Effector memory CD8-positive, alpha-beta T cell (primary cell): ENCODE results near the gene PAPPA.

ENCODE experiments used
- ATAC-seq: fragments of 150-1000 bp; cut with Tn5 transposase; replicated peaks from 2 replicates; pipeline ENCODE4 v1.10.0; 2021; ENCODE audit warnings: mild to moderate bottlenecking, moderate library complexity
- DNase-seq, 3 experiments: peaks; one replicate each; pipeline ENCODE4 v3.0.0; 2021
- H3K27ac Mint-ChIP-seq, 2 donors: one replicate each; pipeline ENCODE4 v1.8.0; 2022; ENCODE audit warnings: mild to moderate bottlenecking in 2 of 2, mixed read lengths in 2 of 2, moderate library complexity in 2 of 2
- H3K27me3 Mint-ChIP-seq, 2 donors: one replicate each; pipeline ENCODE4 v1.8.0; 2022; ENCODE audit warnings: mixed read lengths in 2 of 2
- H3K36me3 Mint-ChIP-seq: one replicate; pipeline ENCODE4 v1.8.0; 2022; ENCODE audit warnings: mild to moderate bottlenecking, moderate library complexity, mixed read lengths; ENCODE audit not compliant: insufficient read depth
- H3K4me1 Mint-ChIP-seq, 2 donors: one replicate each; pipeline ENCODE4 v1.8.0; 2022; ENCODE audit warnings: low read depth in 2 of 2, mixed read lengths in 2 of 2
- H3K4me3 Mint-ChIP-seq, 2 donors: one replicate each; pipeline ENCODE4 v1.8.0; 2022; ENCODE audit warnings: mild to moderate bottlenecking in 2 of 2, mixed read lengths in 2 of 2, moderate library complexity in 2 of 2
- H3K9me3 Mint-ChIP-seq, 2 donors: one replicate each; pipeline ENCODE4 v1.8.0; 2022; ENCODE audit warnings: mixed read lengths in 2 of 2

Gene PAPPA

DNA sequence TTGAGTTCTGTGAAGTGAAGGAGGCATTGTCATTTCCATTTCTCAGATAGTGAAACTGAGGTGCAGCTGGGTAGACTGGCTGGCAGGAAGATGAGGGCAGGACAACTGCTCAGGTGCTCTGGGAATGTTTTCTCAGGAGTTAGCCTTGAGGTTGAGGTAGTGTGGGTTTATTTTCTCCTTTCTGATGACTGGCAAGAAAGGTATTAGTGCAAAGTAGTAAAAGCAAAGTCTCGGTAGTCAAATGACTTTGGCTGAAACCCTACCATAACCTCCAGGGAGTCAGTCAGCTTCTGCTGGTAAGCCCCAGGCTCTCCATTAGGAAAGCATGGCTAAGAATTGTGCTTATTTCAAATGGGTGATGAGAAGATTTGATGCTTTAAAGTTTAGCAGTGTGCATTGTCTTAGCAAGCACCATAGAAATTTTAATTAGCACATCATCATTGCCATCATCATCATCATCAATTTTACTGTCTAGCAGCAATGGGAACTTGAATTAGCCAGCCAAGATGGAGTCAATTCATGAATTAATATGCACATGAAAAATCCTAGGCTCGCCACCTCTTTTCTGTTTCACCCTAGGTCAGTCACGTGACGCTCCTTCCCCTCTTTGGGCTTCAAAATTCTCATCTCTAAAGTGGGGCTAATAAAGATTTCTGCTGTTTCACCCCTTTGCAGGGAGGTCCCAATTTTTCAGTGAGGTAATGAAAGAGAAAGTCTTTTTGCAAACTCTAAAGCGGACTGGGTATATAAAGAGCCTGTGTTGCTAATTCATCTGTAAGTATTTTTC, 10.7 kb upstream of the PAPPA start:
- no peak for DNase-seq
- H3K9me3 Mint-ChIP-seq: peaks cover 0 to 6% of the 10 kb centered on the region in 2 donors
- no peak overlapping the region for H3K4me3 Mint-ChIP-seq
- peaks cover 7 to 10% of the 10 kb centered on the region in 2 donors for H3K27me3 Mint-ChIP-seq
- no peaks in the 10 kb centered on the region for H3K4me1 Mint-ChIP-seq
- no peaks in the 10 kb centered on the region for H3K36me3 Mint-ChIP-seq
- no peak for ATAC-seq
- H3K27ac Mint-ChIP-seq: no peak overlapping the region

DNA sequence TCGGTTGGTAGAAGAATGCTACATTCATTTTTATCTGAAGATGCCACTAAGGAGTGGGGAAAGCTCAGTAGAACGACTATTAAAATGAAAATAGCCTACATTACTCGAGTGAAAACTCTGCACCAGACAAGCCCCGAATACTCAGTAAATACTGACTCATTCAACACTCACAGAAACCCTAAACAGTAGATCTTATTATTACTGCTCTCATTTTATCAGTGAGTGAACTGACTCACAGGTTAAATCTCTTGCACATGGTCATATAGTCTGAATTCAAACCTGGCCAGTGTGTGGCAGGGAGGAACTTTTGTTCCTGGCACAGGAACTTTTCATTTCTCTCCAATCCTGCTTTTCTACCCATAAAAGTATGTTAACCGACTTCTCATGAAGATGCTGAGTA, 9.6 kb upstream of the PAPPA start:
- DNase-seq (no peak), ATAC-seq (no peak)
- H3K27ac Mint-ChIP-seq: no peak overlapping the region
- H3K27me3 Mint-ChIP-seq: peaks cover 5 to 10% of the 10 kb centered on the region in 2 donors
- no peaks in the 10 kb centered on the region for H3K4me1 Mint-ChIP-seq
- no peaks in the 10 kb centered on the region for H3K36me3 Mint-ChIP-seq
- peaks cover 0 to 6% of the 10 kb centered on the region in 2 donors for H3K9me3 Mint-ChIP-seq
- no peak overlapping the region for H3K4me3 Mint-ChIP-seq

DNA sequence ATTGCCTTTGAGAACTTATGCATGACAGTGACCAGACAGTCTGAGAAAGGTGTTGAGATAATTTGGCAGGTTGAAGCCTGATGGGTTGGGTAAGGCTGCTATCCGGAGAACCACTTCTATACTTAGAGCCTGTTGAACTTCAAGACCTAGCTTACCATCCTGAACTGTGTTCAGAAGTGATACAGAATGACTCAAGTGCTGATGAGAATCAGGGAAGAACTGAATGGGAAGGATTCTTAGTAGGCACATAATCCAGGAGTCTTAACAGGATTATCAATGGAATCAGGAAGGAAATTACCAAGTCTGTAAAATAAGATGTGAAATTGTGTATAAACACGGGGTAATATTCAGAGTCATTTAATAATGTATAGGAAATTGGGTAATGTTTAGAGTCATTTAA, 9.0 kb upstream of the PAPPA start:
- Mint-ChIP-seq H3K27ac (no peak overlapping the region), H3K27me3 (peaks cover under 1 to 10% of the 10 kb centered on the region in 2 donors), H3K36me3 (no peaks in the 10 kb centered on the region), H3K4me3 (no peak overlapping the region), H3K9me3 (peaks cover 0 to 3% of the 10 kb centered on the region in 2 donors), H3K4me1 (no peaks in the 10 kb centered on the region)
- DNase-seq (no peak), ATAC-seq (no peak)

DNA sequence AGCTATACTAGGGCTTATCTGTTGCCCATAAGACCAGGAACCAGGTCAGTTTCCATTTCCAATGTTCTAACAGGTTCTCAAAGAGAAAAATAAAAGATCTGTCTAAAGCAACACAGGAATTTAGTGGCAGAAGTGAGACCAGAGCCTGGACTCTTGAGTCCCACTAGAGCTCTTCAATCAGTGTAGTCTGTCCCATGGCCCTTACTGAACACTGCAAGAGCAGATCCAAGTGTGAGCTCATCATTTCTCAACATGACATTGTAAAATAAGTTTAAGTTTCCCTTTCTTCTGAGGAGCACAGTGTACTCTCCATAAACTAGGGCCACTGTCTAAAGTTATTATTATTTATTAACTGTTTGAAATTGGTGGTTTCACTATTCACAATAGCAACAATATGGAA, 8.6 kb upstream of the PAPPA start:
- ATAC-seq: no peak
- peaks cover 0 to 3% of the 10 kb centered on the region in 2 donors for H3K9me3 Mint-ChIP-seq

DNA sequence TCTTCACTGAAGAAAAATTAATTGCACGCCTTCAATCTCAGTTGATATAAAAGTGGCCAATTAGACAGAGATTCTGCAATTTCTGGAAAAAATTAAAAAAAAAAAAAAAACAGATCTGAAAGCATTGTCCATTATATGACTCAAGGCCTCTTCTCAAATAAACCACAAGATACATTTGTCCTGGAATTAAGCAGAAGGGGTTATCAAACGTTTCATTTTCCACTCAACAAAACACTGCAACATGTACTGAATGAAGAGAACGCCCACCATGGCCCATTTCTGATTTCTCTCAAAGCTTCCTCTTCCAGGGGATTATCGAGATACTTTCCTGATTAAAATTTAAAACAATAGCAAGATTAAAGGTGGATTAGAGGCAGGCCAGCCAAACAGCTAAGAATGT, 5.8 kb upstream of the PAPPA start:
- DNase-seq (no peak), ATAC-seq (no peak)
- Mint-ChIP-seq H3K27ac (no peak overlapping the region), H3K9me3 (peaks cover 0 to 1% of the 10 kb centered on the region in 2 donors), H3K27me3 (peaks cover 15 to 36% of the 10 kb centered on the region in 2 donors), H3K4me3 (no peak overlapping the region), H3K36me3 (peaks cover 3% of the 10 kb centered on the region), H3K4me1 (no peaks in the 10 kb centered on the region)

More for the DNA sequence above, 8.6 kb upstream of the PAPPA start:
- no peak overlapping the region for H3K27ac Mint-ChIP-seq
- H3K27me3 Mint-ChIP-seq: peaks cover 0 to 10% of the 10 kb centered on the region in 2 donors
- DNase-seq: no peak
- H3K4me1 Mint-ChIP-seq: no peaks in the 10 kb centered on the region
- no peaks in the 10 kb centered on the region for H3K36me3 Mint-ChIP-seq
- H3K4me3 Mint-ChIP-seq: no peak overlapping the region

DNA sequence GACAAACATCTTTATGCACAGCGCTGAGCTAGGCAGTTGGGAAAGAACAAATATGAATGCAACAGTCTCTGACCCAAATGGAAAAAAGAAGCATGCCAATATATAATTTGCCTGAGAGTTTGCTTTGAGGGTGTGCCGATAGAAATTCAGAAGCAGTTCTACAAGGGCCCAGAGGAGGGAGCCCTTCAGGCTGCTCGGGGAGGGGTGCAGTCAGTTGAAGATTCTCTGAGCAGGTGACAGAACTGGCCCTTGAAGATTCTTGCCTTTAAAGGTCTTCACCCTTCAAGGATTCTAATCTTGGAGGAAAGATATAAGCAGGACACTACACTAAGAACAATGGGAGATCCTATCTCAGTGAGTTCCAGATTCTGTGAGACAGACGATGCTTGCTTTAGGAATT, 3.7 kb upstream of the PAPPA start:
- DNase-seq (no peak), ATAC-seq (no peak)
- Mint-ChIP-seq H3K4me1 (no peaks in the 10 kb centered on the region), H3K27ac (no peak overlapping the region), H3K4me3 (no peak overlapping the region), H3K36me3 (peaks cover 3% of the 10 kb centered on the region), H3K27me3 (peaks cover 30 to 45% of the 10 kb centered on the region in 2 donors), H3K9me3 (no peaks in the 10 kb centered on the region)

DNA sequence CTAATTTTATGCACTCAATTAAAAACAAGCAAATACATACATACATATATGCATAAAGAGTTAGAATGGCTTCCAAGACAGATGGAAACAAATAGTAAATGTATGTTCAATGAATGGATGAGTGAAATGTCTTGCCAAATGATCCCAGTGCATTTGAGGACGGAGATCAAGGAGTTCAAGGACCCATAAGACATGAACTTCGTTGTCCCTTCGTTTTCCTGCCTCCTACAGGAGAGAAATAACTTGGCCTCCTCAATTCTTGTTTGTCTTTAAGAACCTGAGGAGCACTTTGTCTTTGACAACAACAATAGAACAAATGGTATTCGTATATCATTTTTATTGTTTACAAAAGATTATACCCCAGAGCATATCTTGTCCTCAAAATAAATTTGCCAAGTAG, 2.4 kb upstream of the PAPPA start:
- no peaks in the 10 kb centered on the region for H3K4me1 Mint-ChIP-seq
- no peak for DNase-seq
- no peaks in the 10 kb centered on the region for H3K9me3 Mint-ChIP-seq
- no peak overlapping the region for H3K27ac Mint-ChIP-seq
- peaks cover 44 to 57% of the 10 kb centered on the region in 2 donors for H3K27me3 Mint-ChIP-seq
- peaks cover 5% of the 10 kb centered on the region for H3K36me3 Mint-ChIP-seq
- H3K4me3 Mint-ChIP-seq: no peak overlapping the region
- ATAC-seq: no peak

DNA sequence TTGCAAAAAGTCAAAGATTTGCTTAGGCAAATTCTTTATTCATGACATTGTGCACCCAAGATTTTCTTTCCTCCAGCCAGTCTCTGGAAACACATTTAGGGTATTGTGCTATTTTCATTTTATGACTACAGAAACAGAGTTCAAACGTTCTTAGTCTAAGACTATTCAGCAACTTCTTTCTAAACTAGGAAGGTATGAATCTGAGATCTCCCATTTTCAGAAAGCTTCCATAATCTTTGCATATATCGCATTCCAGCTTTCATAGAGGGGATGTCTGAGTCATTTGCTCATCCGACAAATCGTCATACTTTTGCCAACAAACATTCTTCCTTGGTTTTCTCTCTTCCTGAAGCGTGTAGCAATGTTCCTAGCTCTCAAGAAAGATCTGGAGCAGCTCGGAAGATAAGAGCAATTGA, 1.6 kb upstream of the PAPPA start:
- Mint-ChIP-seq H3K27me3 (peaks cover 51 to 65% of the 10 kb centered on the region in 2 donors), H3K4me3 (no peak overlapping the region), H3K27ac (no peak overlapping the region), H3K4me1 (no peaks in the 10 kb centered on the region), H3K36me3 (peaks cover 5% of the 10 kb centered on the region), H3K9me3 (no peaks in the 10 kb centered on the region)
- DNase-seq: no peak
- no peak for ATAC-seq

DNA sequence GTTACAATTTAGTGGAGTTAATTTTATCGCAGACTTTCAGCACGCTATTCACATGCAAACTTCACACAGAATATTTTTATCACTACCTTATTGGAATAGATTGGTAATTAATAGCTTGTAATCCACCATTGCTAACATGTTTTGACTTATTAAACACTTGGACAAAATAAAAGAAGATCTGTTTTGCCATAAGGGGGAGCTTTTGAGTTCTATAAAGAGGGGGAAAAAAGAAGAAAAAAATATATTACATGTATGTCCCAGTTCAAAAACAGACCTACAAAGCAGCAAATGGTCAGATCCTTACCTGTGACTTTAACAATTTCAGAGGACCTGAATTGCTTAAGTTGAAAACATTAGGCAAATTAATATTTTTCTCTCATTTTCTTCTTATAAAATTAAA, 1.2 kb upstream of the PAPPA start:
- Mint-ChIP-seq H3K4me1 (no peaks in the 10 kb centered on the region), H3K36me3 (peaks cover 5% of the 10 kb centered on the region), H3K27ac (no peak overlapping the region), H3K4me3 (no peak overlapping the region), H3K9me3 (no peaks in the 10 kb centered on the region), H3K27me3 (peaks cover 54 to 69% of the 10 kb centered on the region in 2 donors)
- DNase-seq: no peak
- no peak for ATAC-seq

DNA sequence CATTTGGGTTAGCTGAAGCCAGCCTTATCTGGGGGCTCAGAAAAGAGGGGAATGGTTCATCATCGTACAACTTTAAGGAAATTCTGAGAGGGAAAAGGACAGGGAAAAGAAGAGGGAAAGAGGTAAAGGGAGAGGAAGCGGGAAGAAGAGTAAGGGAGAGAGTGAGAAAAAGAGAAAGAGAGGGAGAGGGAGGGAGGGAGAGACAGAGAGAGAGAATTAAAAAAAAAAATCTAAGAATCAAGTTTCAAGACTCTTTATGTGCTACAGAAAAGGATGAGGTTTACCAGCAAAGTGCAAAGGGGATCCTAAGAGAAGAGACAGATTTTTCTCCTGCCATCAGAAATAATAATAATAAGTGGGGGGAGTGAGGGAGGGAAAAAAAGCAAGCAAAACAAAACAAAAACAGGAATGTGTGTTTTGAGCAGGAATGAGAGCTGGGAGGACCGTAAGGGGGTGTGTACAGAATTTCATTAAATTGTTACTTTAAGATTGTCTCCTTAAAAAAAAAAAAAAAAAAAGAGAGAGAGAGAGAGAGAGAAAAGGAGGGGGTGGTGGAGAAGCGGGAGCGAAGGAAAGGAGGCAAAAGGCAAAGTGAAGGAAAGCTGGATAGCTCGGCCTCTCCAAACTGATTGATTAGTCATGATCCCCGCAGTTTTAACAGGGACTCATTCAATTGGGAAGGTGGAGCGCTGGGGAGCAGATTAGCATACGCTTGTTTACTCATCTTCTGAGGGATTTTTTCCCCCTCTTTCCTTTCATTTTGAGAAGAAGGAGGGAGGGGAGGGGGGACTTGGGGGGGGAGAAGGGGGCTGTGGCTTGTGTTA, 438 bp upstream of the PAPPA start:
- peaks cover 5% of the 10 kb centered on the region for H3K36me3 Mint-ChIP-seq
- H3K27me3 Mint-ChIP-seq: peaks cover 57 to 77% of the 10 kb centered on the region in 2 donors
- DNase-seq (no peak), ATAC-seq (no peak)
- H3K4me3 Mint-ChIP-seq: peak overlapping the region in 1 of 2 donors; percentile 31
- H3K27ac Mint-ChIP-seq: no peak overlapping the region
- no peaks in the 10 kb centered on the region for H3K9me3 Mint-ChIP-seq
- H3K4me1 Mint-ChIP-seq: no peaks in the 10 kb centered on the region

DNA sequence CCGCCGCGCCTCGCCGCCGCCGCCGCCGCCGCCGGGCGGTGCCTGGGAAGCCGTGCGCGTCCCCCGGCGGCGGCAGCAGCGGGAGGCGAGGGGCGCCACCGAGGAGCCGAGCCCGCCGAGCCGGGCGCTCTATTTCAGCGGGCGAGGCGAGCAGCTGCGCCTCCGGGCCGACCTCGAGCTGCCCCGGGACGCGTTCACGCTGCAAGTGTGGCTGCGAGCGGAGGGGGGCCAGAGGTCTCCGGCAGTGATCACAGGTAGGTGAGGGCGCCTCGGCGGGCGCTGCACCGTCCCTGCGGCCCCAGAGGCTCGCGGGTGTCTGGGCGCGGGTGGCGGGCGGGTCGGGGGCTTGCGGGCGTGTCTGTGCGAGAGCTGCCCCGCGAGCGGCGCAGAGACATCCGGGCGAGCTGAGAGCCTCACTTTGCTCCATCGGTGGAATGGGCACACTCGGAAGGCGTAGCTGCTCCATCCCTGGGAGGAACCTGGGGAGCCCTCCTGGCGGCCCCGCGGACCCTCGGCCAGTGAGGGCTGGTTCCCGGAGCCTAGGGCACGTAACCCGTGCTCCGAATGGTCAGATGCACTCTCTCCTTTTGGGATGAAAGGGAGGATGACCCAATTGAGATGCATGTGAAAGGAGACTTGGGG, 864 bp downstream of the PAPPA start:
- peaks cover 5% of the 10 kb centered on the region for H3K36me3 Mint-ChIP-seq
- no peak for ATAC-seq
- DNase-seq: no peak
- H3K9me3 Mint-ChIP-seq: no peaks in the 10 kb centered on the region
- H3K27ac Mint-ChIP-seq: no peak overlapping the region
- H3K4me1 Mint-ChIP-seq: no peaks in the 10 kb centered on the region
- no peak overlapping the region for H3K4me3 Mint-ChIP-seq
- peaks cover 67 to 90% of the 10 kb centered on the region in 2 donors for H3K27me3 Mint-ChIP-seq

DNA sequence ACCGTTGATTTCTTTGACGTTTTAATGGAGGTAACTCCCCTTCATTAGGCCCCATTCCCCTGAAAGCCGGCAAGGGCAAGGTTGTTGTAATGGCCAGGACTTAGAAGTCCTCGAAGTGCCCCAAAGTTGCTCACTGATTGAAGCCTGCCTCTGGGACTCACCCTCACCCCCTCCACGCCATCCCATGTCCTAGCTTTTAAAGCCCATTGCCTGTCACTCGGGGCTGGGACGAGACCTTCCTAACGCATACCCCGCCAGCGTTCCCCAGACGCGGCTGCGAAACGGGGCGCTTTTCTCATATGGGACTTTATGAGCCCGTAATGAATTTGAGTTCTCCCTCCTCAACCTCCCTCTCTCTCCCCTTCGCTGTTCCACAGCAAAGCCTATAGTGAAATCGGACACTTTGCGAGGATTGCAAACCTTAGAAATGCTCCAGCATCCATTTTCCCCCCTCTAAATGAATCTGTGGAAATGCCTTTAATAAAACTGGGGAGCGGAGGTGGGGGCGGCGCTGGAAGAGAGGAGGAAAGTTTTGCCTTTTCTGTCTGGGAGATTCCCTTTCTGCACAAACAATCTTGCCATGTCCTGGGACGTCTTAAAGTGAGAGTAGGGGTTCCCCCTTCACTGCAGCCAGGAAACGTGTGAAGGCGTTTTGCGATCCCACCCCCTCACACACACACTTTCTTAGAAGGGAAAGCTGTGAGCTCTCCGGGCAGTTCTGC, 1.5 kb downstream of the PAPPA start:
- Mint-ChIP-seq H3K27ac (no peak overlapping the region), H3K36me3 (peaks cover 5% of the 10 kb centered on the region), H3K27me3 (peaks cover 67 to 93% of the 10 kb centered on the region in 2 donors), H3K9me3 (no peaks in the 10 kb centered on the region), H3K4me3 (no peak overlapping the region), H3K4me1 (no peaks in the 10 kb centered on the region)
- ATAC-seq (no peak), DNase-seq (no peak)

DNA sequence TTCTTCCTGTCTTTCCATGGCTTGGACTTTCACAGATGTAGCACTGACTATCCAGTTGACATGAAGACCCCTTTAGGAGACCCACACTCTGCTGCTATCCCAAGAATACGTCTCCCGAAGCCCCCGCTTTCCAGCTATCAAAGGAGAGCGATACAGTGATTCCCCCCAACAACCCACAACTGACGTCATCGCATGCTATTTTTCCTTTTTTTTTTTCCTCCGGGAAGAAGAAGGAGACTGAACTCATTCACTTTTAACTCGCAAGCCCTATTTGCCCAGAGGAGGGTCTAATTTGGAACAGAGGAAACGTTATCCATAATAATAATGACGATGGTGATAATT, 2.1 kb downstream of the PAPPA start:
- Mint-ChIP-seq H3K4me3 (no peak overlapping the region), H3K9me3 (no peaks in the 10 kb centered on the region), H3K27me3 (peaks cover 67 to 88% of the 10 kb centered on the region in 2 donors), H3K27ac (no peak overlapping the region), H3K36me3 (peaks cover 5% of the 10 kb centered on the region), H3K4me1 (no peaks in the 10 kb centered on the region)
- ATAC-seq: no peak
- DNase-seq: no peak
